Uterus (tissue), 4 donors: Measurements from ENCODE around the gene MMAB. TPM values are rescaled to one million over a fixed set of nuclear protein-coding genes. Genes with fewer than 3 reads are reported as not detected.

Experiments
- DNase-seq, 2 donors: peaks; one replicate each; pipeline ENCODE4 v3.0.0-alpha.2; 2019 to 2020
- H3K27ac ChIP-seq, 2 donors: fragments of 200-600 bp; sonication (generic); 1 replicate in 1 of 2; 2 replicates in 1 of 2; pipeline ENCODE4 v1.5.1; 2016 to 2018
- H3K27me3 ChIP-seq, 2 donors: fragments of 200-600 bp; sonication (generic); one replicate each; pipeline ENCODE4 v1.5.1; 2018 to 2019; ENCODE audit warnings: control low read depth in 1 of 2
- H3K36me3 ChIP-seq, 2 donors: fragments of 200-600 bp; sonication (generic); one replicate each; pipeline ENCODE4 v1.5.1; 2019; ENCODE audit warnings: control low read depth in 1 of 2
- H3K4me1 ChIP-seq, 2 donors: fragments of 200-600 bp; sonication (generic); one replicate each; pipeline ENCODE4 v1.5.1; 2018 to 2019; ENCODE audit warnings: control low read depth in 1 of 2
- H3K4me3 ChIP-seq, 2 donors: fragments of 200-600 bp; sonication (generic); 1 replicate in 1 of 2; 2 replicates in 1 of 2; pipeline ENCODE4 v1.5.1; 2018 to 2019; ENCODE audit warnings: mild to moderate bottlenecking in 1 of 2
- H3K9me3 ChIP-seq, 2 donors: fragments of 200-600 bp; sonication (generic); one replicate each; pipeline ENCODE4 v1.5.1; 2019; ENCODE audit warnings: control low read depth in 1 of 2
- CTCF ChIP-seq, 4 experiments: fragments of 200-600 bp in 2 of 4; fragments of 450-650 bp in 2 of 4; sonication (generic) in 2 of 4; IDR thresholded peaks; one replicate each; pipeline ENCODE4 v1.5.1; 2016 to 2019; ENCODE audit warnings: antibody characterized with exemption in 4 of 4, mild to moderate bottlenecking in 2 of 4, moderate library complexity in 1 of 4
- POLR2A ChIP-seq, 2 donors: fragments of 450-650 bp; IDR thresholded peaks; one replicate each; pipeline ENCODE4 v1.6.1; 2016; ENCODE audit warnings: antibody characterized with exemption in 2 of 2, mild to moderate bottlenecking in 1 of 2, moderate library complexity in 1 of 2
- intact Hi-C: fragments of 100-400 bp; cut with DNase I; formaldehyde crosslinking; loops from one replicate; pipeline ENCODE4 v1.15.1; 2023; ENCODE audit warnings: low total_unique reads
- total RNA-seq, 4 donors: library from RNA; depleted of rRNA in 3 of 4; stranded (reverse); fragments of >200 nt in 3 of 4; gene quantifications; one replicate each; pipeline versions ENCODE4 v1.1.0 to v1.2.4, GENCODE V29; 2014 to 2023
- donor health status: DM: yes; HTN: yes; CAD: no.

The MMAB gene
- total RNA-seq, 4 donors from 2014 or later = 15.0 to 234 (median 21.5) TPM

DNA sequence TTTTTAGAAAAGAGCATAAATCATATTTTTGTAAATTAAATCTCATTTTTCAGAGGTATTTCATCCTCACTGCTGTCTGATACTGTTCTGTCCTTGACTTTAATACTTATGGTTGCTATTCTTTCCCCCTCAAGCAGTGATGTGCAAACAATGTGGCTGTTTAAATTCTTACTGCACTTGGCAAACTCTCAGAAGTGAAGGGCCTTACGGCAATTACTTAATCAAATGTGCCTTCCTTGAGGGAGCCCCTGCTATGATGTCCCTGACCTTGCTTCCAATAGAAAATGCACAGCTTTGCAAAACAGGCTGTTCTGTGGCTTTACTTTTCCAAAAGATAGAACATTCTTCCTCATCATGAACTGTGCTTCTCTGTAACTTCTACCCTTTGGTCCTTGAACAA lies 60.7 kb downstream of the MMAB start:
- Histone ChIP-seq H3K27ac (no peak overlapping the region), H3K36me3 (no peaks in the 10 kb centered on the region), H3K4me3 (no peak overlapping the region), H3K27me3 (no peaks in the 10 kb centered on the region), H3K9me3 (no peaks in the 10 kb centered on the region), H3K4me1 (no peaks in the 10 kb centered on the region)
- TF ChIP-seq CTCF (IDR thresholded peaks at IDR 0.05) (no peak), POLR2A (IDR thresholded peaks at IDR 0.05) (no peak)
- intact Hi-C loops = no loop called here
- no peak for DNase-seq

- TF ChIP-seq POLR2A (IDR thresholded peaks at IDR 0.05) = no peak
- TF ChIP-seq CTCF (IDR thresholded peaks at IDR 0.05) = no peak
Measured at GRCh38 chr12:109510196-109510595, 63.1 kb downstream of the MMAB start.

DNA sequence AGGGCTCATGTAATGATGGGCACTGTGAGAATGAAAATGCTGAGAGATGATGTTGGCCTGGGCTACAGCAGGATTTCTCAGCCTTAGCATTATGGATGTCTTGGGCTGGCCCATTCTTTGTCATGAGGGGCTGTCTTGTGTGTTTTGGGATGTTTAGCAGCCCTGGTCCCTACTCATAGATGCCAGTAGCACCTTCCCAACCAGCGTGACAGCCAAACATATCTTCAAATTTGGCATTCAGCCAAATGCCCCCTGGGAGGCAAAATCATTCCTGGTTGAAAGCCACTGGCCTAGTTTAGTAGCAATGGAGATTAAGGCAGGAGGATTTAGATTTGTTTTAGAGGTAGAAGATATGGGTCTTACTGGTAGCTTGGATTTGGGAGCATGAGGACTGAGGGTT lies 69.2 kb downstream of the MMAB start:
- no peak for TF ChIP-seq CTCF (IDR thresholded peaks at IDR 0.05)
- no peak for TF ChIP-seq POLR2A (IDR thresholded peaks at IDR 0.05)
- DNase-seq = no peak
- intact Hi-C loops = no loop called here
- no peaks in the 10 kb centered on the region for H3K4me1 ChIP-seq
- no peaks in the 10 kb centered on the region for H3K36me3 ChIP-seq
- no peaks in the 10 kb centered on the region for H3K27me3 ChIP-seq
- no peaks in the 10 kb centered on the region for H3K9me3 ChIP-seq
- no peak overlapping the region for H3K4me3 ChIP-seq
- no peak overlapping the region for H3K27ac ChIP-seq

More at GRCh38 chr12:109510196-109510595, 63.1 kb downstream of the MMAB start:
- intact Hi-C loops = no loop called here
- Histone ChIP-seq H3K4me1 (no peaks in the 10 kb centered on the region), H3K27me3 (no peaks in the 10 kb centered on the region), H3K27ac (no peak overlapping the region), H3K4me3 (no peak overlapping the region), H3K9me3 (no peaks in the 10 kb centered on the region), H3K36me3 (no peaks in the 10 kb centered on the region)
- no peak for DNase-seq

Other genes with a start within 250 kb of the MMAB start
- gene MYO1H, start 225.6 kb downstream of the MMAB start, total RNA-seq = not detected
- gene KCTD10, start 96.2 kb downstream of the MMAB start, total RNA-seq = 10 to 100 TPM; 38.2 to 88.4 (median 63.6) TPM
- gene UBE3B, start 95.9 kb downstream of the MMAB start, total RNA-seq = 10 to 100 TPM; 14.7 to 64.2 (median 30.7) TPM
- gene MVK, start 290 bp upstream of the MMAB start, total RNA-seq = 10 to 100 TPM in 2 of 4 donors, 1 to 10 TPM in 1, under 1 TPM in 1; 0.26 to 17.1 (median 11.4) TPM
- gene FAM222A, start 140.3 kb upstream of the MMAB start, total RNA-seq = 1 to 10 TPM in 2 of 4 donors, under 1 TPM in 1, not detected in 1; 0.34 to 3.5 (median 1.7) TPM